ENCODE measurements around the gene PRPH2.
"Not testable (repeated sequence)": the region's sequence is repeated elsewhere in the genome, so short reads cannot be mapped to it uniquely, and the experiment has no call there.

Gene PRPH2

GRCh38 chr6:42698217-42698616 is 24.2 kb downstream of the PRPH2 start:
- no peak for DNase-seq (ENCODE audit: low read depth)

- DNase-seq (ENCODE audit: low read depth) = no peak
These were observed 25.1 kb downstream of the PRPH2 start for GRCh38 chr6:42697268-42697655.

DNA sequence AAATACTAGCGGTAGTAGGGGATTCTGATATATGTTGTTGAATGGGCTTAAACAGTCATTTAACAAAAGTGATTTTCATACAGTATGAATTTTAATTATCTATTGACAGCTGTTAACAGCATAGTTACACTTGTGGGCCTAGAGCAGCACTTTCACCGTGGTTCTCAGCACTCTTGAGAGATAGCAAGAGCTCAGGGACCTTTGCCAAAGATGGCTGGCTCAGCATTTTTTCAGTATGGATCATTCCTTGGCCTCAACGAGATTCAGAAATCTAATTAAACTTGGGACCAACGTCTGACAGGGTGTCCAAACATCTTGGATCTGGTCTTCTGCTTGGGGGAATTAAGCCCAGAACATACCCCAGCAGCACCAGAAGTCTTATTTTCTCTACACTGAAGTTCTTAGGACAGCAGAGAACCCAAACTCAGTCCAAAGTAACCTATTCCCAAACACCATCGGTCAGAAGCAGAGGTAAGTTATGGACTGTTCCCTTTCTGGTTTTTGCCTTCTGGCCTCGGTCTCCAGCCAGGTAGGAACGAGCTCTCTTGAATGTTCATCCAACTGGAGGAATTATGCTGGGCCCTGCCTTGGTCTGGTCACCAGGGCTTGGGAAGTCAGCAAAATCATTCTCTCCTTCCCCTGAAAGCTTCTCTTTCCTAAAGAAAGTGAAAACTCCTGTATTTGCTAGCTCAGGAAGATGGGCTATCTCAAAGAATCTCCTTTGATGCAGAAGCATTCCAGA is 25.7 kb downstream of the PRPH2 start:
- no peak for DNase-seq (ENCODE audit: low read depth)

DNA sequence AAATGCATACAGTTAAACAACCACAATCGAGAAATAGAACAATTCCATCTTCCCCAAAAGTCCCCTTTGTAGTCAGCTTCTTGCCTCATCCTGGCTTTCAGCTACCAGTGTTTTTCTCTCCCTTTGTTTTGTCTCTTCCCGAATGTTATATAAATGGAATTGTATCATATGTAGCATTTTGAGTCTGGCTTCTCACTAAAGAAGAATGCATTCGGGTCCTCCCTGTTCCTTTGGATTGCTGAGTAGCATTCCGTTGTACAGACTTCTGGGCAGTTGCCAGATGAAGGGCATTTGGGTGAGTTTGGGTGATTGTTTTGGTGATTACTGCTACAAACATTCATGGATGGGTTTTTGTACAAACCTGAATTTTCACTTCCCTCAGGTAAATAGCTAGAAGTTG is 27.8 kb downstream of the PRPH2 start:
- DNase-seq (ENCODE audit: low read depth) = no peak

GRCh38 chr6:42693725-42694323 is 28.6 kb downstream of the PRPH2 start:
- DNase-seq (ENCODE audit: low read depth) = no peak

- no peak for DNase-seq (ENCODE audit: low read depth)
These were observed 30.1 kb downstream of the PRPH2 start for GRCh38 chr6:42692137-42692911.

GRCh38 chr6:42690872-42691271 is 31.5 kb downstream of the PRPH2 start:
- no peak for DNase-seq (ENCODE audit: low read depth)

GRCh38 chr6:42690151-42690702 is 32.2 kb downstream of the PRPH2 start:
- DNase-seq (ENCODE audit: low read depth) = no peak

DNA sequence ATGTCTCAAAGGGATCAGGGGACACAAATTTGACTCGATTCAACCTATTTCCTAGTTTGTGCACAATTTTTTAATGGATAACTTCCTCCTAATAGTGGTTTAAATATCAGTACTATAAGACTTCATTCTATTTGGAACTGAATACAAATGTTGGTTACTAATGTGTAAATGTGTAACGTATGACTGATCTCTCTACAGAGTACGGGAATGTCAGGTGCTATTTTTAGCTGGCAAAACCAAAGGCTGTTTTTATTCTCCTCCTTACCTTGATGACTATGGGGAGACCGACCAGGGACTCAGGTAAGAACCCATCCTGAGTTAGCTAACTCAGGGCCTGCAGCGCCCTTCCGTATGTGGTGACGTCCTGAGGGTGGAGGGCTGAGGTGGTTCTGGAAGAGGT is 33.0 kb downstream of the PRPH2 start:
- no peak for DNase-seq (ENCODE audit: low read depth)

DNA sequence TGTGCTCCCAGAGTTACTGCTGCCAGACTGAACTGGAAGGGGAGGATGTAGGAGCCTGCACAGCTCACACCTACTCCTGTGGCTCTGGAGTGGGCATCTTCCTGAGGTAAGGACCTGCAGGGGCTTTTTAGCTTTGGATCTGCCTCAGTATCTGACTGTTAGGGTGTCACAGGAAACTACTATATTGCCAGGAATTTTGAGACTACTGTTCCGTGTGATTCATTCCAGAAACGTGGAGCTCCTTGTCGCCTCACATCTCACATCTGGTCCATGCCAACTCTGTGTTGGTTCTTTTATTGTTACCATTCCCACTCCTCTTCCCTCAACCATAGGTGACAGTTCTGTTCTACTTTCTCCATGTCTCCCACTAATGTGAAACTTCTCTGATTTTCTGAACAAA is 34.1 kb downstream of the PRPH2 start:
- DNase-seq (ENCODE audit: low read depth) = no peak

DNA sequence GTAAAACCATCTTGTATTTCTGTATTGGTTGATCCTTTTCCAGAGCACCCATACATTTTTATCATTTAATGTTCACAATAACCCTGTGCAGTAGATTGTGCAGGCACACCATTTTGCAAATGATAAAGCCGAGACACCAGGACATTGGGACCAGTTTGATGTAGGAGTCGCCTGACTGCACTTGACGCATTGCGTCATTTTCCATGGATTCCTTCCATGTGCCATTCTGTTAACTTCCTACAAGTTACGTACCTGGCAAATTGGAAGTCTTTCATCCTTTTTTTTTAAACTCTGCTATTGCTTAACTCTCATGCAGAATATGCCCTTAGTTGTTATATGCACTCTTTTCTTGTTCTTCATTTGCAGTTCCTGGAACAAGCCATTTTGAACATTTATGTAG is 43.0 kb downstream of the PRPH2 start:
- no peak for DNase-seq (ENCODE audit: low read depth)

GRCh38 chr6:42674780-42675179 is 47.6 kb downstream of the PRPH2 start:
- no peak for DNase-seq (ENCODE audit: low read depth)

- not testable (repeated sequence) for DNase-seq (ENCODE audit: low read depth)
These were observed 48.0 kb downstream of the PRPH2 start for GRCh38 chr6:42674368-42674767.

DNA sequence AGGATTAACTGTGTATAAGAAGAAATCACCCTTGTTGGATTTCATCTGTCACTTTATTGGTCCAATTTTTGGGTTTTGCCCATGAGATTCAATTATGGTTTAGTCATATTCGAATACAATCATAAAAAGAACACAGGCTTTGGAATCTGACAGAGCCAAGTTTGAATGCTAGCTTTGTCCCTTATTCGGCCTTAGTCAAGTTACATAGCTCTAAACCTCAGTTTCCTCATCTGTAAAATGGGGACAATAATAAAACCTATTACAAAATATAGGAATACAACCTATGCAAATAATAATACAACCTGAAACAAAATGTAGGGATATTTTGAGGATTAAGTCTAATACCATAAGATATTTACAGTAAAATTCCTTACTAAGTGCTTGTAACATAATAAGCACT is 57.7 kb downstream of the PRPH2 start:
- no peak for DNase-seq (ENCODE audit: low read depth)

DNA sequence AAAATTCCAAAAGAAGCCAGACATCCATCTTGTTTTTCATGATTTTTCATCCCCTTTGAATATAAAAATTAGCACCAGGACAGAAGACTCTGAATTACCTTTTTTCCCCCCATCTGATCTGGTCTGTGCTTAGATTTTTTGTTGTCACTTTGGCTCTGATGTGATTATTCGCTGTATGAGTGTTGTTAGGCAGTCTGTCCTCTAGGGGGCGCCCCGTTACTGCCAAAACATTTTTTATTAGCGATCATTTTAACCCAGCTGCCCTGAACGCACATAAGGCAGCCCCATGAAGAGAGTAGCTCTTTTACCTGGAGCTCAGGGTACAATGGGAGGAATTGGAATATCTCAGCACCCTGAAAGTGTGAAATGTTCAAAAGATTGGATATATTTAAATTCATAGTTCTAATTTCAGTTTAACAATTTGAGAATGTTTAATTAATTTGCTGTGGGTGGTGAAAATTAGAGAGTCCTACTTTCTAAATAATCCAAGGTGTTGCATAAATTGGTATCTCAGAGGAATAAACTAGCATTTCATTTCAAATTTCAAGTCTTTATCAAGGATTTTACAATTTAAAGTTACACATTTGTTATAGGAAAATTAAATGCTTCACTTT is 60.8 kb downstream of the PRPH2 start:
- peak; percentile 74 for DNase-seq (ENCODE audit: low read depth)

- DNase-seq (ENCODE audit: low read depth) = no peak
These were observed 62.6 kb downstream of the PRPH2 start for GRCh38 chr6:42659806-42660205.

GRCh38 chr6:42653851-42654250 is 68.5 kb downstream of the PRPH2 start:
- DNase-seq (ENCODE audit: low read depth) = no peak

DNA sequence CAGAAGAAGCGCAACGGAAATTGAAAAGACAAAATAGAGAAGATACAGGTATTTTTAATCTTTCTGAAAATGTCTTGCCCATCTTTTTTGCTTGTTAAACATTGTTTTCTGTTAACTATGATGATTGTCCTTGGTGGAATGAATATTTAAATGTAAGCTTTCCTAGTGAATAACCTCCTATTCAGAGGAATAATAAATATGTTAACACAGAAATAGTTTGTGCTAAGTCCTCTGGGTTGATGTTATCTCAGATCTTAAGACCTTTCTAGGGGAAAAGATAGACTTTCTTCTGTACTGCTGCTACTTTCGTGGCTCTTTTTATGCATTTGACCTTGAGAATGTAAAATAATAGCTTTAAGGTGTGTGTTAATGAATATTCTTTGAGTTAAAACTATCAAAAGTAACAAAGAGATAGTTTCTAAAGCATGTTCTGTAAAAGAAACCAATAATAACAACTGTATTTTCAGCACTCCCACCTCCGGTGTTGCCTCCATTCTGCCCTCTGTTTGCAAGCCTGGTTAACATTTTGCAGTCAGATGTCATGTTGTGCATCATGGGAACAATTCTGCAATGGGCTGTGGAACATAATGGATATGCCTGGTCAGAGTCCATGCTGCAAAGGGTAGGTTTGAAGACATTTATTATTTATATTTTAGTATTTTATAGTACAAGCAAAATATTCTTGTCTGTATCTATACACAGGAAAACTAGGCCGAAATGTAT is 70.2 kb downstream of the PRPH2 start:
- no peak for DNase-seq (ENCODE audit: low read depth)

All from activated T-helper 9 cell treated with anti-CD3 and anti-CD28 coated beads, Interleukin-2, amount 50 U/mL, for 16 hours (primary cell).